ENCODE measurements around the gene ECT2.

DNA sequence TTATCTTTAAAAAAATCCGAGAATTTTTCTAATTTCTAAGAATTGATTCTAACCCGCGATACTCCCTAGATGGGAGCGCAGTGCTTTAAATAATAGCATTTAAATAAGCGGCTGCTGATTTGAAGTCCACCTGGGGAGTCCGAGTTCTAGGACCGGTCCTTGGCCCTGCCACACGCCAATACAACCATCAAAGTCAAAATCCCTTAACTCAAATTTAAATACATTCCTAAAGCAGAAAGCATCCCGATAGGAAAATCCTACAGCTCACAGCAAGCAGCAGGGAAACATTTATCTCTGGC is 508 bp upstream of the ECT2 start:
- TF ChIP-seq, protein P1, sequence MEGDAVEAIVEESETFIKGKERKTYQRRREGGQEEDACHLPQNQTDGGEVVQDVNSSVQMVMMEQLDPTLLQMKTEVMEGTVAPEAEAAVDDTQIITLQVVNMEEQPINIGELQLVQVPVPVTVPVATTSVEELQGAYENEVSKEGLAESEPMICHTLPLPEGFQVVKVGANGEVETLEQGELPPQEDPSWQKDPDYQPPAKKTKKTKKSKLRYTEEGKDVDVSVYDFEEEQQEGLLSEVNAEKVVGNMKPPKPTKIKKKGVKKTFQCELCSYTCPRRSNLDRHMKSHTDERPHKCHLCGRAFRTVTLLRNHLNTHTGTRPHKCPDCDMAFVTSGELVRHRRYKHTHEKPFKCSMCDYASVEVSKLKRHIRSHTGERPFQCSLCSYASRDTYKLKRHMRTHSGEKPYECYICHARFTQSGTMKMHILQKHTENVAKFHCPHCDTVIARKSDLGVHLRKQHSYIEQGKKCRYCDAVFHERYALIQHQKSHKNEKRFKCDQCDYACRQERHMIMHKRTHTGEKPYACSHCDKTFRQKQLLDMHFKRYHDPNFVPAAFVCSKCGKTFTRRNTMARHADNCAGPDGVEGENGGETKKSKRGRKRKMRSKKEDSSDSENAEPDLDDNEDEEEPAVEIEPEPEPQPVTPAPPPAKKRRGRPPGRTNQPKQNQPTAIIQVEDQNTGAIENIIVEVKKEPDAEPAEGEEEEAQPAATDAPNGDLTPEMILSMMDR (IDR thresholded peaks at IDR 0.05), result no peak
- TF ChIP-seq POLR2A (IDR thresholded peaks at IDR 0.05), result no peak
